Fibroblast of skin of abdomen (primary cell): ENCODE data around the gene ARPC1A. TPM values are rescaled to one million over a fixed set of nuclear protein-coding genes. Genes with fewer than 3 reads are reported as not detected.
"Not testable (repeated sequence)": the region's sequence is repeated elsewhere in the genome, so short reads cannot be mapped to it uniquely, and the experiment has no call there.

Experiments used
- DNase-seq: peaks from one replicate; pipeline ENCODE4 v3.0.0-alpha.2; 2013
- polyA plus RNA-seq, 2 experiments: library from polyadenylated mRNA; unstranded; fragments of 120-200 nt; gene quantifications; one replicate each; pipeline ENCODE4 v1.2.1, GENCODE V29; 2013; ENCODE audit not compliant: insufficient read length in 2 of 2

The ARPC1A gene
- polyA plus RNA-seq (2013, experiment 1 of 2; ENCODE audit: insufficient read length), result 222 TPM
- 225 TPM for polyA plus RNA-seq (2013, experiment 2 of 2; ENCODE audit: insufficient read length)

DNA sequence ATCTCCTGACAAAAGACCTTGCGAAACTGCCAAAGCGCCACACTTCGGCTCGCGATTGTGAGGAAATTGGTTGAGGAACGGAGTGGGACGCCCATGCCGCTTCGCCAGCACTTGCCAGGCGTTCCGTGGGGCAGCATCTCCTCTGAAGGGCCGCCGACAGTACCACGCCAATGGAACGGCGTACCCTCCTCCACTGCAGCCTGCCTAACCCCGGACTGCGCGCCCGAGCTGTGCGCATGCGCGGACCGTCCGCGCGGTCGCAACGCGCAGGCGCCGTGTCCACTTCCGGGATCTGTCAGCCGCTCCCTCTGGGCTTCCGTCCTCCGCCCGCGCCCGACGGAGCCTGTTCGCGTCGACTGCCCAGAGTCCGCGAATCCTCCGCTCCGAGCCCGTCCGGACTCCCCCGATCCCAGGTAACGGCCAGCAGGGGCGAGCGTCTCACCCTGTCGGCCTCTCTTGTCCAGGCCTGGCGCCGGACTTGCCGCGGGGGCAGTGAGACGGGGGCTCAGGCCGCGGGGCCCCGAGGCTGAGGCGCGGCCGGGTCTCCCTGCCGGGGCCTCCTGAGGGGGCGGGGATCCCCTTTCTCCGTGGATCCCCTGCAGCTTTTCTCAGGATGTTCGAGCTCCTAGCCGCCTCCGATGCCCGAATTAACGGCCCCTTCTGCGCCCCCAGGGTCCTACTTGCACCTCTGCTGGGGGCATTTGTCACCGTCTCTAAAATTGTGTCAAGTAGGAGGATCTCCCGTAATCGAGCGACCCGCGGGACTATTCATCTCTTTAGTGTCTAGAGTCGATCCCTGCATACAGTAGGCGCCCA, at the start of gene ARPC1A:
Gene ARPC1A (plus strand): TSS at position 307 of the 816 bp plus-strand sequence. CDS start 7,456 bp downstream, outside the sequence.
- DNase-seq, result peak; percentile 91

DNA sequence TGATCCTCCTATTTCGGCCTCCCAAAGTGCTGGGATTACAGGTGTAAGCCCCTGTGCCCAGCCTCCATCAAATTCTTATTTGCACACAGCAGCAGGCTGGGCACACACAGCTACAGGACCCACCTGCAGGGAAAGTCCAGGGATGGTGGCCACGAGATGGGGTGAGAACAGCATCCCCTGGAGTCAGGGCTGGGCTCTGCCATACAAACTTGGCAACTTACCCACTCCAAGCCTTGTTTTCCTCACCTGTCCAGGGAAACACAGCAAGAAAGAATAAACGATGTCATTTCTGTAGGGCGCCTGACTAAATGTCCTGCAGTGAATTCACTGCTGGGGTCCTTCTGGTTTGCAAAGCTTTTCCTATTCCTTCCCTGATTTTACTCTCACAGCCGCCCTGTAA, 47.5 kb upstream of the ARPC1A start:
- no peak for DNase-seq

DNA sequence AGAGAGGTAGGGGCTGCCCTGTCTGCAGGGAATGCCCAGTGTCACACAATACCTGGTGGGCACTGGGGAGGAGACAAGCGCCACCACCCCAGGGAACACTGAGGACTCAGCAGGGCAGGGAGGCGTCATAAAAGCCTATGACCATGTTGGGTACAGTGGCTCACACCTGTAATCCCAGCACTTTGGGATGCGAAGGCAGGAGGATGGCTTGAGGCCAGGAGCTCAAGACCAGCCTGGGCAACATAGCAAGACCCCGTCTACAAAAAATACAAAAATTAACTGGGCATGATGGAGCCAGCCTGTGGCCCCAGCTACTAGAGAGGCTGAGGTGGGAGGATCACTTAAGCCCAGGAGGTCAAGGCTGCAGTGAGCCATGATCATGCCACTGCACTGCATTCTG, 41.5 kb upstream of the ARPC1A start:
- not testable (repeated sequence) for DNase-seq

DNA sequence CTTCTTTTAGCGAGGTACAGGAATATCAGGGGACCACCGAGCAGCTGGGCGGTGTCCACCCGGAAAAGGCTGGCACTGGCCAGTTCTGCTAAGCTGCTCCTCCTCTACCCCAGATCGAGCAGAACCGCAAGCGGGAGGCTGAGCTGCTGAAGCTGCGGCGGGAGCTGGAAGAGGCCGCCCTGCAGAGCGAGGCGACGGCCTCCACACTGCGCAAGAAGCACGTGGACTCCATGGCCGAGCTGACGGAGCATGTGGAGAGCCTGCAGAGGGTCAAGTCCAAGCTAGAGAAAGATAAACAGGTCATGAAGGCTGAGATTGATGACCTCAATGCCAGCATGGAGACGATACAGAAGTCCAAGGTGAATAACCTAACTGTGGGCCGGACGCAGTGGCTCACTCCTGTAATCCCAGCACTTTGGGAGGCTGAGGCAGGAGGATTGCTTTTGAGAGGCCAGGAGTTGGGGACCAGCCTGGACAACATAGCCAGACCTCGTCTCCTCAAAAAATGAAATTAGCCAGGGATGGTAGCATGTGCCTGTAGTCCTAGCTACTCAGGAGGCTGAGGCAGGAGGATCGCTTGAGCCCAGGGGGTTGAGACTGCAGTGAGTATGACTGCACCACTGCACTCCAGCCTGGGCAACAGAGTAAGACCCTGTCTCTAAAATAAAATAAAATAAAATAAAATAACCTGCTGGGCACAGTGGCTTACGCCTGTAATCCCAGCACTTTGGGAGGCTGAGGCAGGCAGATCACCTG, 37.7 kb upstream of the ARPC1A start:
- no peak for DNase-seq

DNA sequence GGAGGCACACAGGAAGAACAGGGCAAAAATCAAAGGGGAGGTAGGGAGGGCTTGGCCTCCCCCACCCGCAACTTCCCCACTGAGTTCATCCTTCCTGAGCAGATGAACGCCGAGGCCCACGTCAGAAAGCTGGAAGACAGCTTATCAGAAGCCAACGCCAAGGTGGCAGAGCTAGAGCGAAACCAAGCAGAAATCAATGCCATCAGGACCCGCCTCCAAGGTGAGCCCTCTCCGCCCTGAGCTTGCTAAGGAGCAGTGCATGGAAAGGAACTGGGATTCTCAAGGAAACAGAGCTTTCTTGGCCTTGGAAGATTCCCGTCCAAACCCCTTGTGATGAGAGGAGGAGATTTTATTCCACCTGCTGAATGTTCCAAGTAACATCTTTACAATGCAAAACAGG, 36.5 kb upstream of the ARPC1A start:
- no peak for DNase-seq

DNA sequence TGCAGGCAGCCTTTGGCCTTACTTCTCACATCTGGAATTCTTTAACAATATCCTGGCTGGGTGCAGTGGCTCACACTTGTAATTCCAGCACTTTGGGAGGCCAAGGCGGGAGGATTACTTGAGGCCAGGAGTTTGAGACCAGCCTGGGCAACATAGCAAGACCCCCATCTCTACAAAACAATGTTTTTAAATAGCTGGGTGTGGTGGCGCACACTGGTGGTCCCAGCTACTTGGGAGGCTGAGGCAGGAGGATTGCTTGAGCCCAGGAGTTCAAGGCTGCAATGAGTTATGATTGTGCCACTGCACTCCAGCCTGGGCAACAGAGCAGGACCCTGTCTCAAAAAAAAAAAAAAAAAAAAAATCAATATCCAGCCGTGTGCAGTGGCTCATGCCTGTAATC, 35.5 kb upstream of the ARPC1A start:
- not testable (repeated sequence) for DNase-seq

DNA sequence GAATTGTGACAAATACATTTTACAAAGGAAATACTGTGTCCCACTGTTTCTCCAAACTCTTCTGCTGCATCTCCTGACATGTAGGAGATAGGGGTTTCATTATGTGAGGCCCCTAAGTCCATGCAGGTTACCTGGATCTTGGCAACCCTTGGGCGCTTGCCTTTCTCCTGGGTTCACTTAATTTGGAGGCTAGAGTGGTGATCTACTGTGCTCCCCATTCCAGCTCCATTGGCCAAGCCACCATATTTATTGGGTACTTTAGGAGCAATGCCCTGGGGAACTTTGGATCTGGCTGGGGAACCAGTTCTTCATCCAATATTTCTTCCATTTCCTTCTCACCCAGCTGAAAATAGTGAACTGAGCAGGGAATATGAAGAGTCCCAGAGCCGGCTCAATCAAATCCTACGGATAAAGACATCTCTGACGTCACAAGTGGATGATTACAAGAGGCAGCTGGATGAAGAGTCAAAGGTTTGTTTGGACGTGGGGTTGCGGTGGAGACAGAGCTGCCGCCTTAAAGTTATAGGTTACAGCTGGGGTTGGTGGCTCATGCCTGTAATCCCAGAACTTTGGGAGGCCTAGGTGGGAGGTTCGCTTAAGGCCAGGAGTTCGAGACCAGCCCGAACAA, 34.6 kb upstream of the ARPC1A start:
- no peak for DNase-seq

DNA sequence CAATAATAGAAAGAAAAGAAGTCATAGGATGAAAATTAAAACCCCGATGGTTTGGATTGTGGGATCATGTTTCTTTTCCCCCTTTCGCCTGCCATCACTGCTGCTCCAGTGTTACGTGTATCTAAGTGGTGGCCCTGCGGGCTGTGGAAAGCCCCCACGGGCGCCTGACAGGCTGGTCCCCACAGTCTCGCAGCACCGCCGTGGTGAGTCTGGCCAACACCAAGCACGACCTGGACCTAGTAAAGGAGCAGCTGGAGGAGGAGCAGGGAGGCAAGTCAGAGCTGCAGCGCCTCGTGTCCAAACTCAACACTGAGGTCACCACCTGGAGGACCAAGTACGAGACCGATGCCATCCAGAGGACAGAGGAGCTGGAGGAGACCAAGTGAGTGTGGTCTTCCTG, 33.6 kb upstream of the ARPC1A start:
- DNase-seq, result no peak

DNA sequence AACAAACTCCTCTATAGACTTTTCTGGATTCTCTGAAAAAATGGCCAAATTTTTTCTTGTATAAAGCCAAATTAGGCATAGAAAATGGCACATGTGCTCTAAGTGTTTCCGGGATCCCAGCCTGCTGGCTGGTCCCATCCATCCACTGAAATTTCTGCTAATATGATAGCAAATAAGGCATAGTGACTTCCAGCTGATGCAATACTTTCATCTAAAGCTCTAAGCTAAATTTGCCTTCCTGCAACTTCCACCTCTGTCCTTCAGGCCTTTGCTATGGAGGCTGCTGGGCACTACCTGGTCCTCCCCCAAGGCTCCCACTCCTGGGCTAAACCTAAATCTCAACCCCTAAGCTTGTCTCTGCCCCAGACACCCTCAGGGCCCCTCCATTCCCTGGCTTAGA, 32.5 kb upstream of the ARPC1A start:
- no peak for DNase-seq

DNA sequence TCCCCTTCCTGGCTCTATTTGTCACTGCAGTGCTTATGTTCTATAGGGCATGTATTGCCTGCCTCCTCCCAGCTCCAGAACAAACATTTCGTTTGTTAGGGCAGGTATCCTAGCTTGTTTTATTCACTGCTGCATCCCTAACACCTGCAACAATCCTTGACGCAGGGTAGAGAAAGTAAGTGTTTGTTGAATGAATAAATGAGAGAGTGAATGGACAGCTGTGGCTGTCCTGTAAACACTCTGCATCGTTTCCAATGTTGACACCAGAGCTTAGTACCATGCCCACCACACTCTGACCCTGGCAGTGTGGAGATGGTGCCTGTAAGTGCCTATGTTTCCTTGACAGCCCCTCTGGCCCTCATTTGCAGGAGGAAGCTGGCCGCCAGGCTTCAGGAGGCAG, 32.0 kb upstream of the ARPC1A start:
- DNase-seq, result no peak

DNA sequence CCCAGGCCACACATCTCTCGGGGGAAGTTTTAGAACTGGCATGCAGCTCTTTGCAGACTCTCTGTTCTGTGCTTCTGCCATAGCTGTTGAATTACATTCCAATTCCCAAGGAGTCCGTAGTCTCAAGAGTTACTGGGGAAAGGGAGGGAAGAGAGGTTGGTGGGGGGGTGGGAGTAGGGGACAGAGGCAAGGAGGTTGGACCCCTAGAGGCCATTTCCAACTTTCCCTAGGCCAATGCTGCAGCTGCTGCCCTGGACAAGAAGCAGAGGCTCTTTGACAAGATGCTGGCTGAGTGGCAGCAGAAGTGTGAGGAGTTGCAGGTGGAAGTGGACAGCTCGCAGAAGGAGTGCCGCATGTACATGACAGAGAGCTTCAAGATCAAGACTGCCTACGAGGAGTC, 29.2 kb upstream of the ARPC1A start:
- DNase-seq, result no peak

DNA sequence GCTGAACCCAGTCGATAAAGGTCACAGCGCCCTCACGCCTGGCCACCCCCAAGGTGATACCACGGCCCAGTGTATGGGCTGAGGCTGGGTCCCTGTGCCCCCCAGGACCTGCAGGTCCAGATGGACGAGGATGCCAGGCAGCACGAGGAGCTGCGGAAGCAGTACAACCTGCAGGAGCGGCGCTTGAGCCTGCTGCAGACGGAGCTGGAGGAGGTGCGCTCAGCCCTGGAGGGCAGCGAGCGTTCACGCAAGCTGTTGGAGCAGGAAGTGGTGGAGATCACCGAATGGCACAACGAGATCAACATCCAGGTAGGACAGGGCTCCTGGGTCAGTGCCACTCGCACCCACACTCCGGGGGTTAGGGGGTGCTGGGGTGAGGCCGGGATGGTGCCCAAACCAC, 24.2 kb upstream of the ARPC1A start:
- DNase-seq, result no peak

DNA sequence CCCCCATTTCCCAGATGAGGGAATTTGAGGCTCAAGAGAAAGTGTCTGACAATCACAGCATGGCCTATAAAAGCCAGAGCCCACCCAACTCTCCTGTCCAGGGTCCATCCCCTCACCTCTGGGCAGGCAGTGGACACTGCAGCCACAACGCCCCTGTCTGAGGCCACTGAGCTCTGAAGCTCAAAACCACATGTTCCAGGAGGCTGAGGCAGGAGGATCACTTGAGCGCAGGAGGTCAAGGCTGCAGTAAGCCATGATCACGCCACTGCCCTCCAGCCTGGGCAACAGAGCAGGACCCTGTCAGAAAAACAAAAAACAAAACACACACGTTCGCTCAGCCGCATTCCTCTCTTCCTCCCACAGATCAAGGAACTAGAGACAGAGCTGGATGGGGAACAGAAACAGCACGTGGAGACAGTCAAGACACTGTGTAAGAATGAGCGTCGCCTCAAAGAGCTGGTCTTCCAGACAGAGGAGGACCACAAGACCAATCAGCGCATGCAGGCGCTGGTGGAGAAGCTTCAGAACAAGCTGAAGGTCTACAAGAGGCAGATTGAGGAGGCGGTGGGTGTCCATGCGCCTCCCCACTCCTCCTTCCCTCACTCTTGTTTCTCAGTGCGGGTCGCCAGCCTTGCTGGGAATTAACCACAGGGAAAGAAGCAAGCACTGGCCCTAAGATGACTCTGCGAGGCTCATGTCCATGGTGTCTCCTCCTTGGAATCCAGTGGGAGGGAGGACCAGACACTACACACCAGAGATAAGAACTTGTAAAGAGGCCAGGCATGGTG, 20.0 kb upstream of the ARPC1A start:
- DNase-seq, result no peak

DNA sequence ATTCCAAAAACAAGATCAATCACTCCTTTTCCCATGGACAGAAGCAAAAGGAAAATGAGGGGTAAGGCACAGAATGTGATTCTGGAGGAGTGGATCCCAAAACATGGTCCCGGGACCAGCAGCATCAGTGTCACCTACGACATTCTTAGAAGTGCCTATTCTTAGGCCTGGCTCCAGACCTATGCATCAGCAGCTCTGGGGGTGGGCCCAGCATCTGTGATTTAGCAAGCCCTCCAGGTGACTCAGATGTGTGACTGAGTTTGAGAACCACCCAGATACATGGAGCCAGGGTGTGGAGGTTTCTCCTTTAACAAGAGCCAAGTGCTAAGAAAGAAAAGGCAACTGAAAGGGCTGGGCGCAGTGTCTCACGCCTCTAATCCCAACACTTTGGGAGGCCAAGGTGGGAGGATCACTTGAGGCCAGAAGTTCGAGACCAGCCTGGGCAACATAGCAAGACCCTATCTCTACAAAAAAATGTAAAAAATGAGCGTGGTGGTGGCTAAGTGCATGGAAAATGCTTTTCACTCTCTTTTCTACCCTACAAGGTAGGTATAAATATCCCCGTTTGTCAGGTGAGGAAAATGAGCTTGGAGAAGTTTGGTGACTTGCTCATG, 17.1 kb upstream of the ARPC1A start:
- DNase-seq, result no peak

DNA sequence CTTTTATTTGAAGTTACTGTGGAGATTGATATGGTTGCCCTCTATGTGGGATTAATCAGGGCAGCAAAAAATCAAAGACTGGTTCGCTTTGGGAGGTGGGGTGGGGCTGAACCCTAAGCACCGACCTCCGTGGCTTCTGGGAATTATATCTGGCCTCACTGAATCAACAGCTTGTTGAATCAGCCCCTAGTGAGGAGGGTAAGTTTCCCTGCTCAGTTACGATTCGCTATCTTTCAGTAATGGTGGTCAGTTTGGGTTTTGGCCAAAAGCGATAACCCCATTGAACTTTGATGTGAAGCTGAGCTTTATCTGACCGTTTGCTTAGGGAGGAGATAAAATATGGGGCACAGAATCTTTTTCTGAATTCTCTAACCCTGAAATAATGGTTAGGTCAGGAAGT, 16.6 kb upstream of the ARPC1A start:
- no peak for DNase-seq

DNA sequence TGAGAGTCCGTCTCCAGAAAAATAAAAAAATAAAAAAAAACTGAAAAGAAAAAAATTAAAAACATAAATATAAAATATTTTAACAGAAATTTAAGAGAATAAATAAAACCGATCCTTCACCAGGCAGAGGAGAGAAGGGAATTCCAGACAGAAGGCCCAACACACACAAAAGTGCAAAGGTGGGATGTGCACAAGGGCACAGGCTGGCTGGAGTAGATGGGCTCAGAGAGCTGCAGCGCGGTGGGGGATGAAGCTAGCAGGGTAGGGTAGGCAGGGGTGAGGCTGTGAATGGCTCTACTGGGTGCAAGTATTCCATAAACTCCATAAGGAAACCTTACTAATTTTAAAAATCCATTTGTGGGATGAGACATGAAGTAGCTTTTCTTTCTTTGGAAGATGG, 15.7 kb upstream of the ARPC1A start:
- DNase-seq, result no peak

DNA sequence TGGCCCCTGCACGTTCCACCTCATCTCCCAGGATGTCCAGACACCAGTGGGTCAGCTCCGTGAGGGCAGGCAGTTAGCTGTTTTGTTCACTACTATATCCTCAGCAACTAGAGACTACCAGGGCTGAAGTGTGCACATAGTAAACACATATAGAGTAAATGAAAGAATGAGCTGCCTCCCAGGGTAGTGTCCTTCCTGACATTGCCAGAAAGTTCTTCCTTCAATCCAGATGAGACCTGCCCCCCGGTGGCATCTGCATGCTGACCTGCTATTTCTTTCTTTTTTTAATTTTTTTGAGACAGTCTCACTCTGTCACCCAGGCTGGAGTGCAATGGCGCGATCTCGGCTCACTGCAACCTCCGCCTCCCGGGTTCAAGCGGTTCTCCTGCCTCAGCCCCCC, 14.0 kb upstream of the ARPC1A start:
- no peak for DNase-seq

DNA sequence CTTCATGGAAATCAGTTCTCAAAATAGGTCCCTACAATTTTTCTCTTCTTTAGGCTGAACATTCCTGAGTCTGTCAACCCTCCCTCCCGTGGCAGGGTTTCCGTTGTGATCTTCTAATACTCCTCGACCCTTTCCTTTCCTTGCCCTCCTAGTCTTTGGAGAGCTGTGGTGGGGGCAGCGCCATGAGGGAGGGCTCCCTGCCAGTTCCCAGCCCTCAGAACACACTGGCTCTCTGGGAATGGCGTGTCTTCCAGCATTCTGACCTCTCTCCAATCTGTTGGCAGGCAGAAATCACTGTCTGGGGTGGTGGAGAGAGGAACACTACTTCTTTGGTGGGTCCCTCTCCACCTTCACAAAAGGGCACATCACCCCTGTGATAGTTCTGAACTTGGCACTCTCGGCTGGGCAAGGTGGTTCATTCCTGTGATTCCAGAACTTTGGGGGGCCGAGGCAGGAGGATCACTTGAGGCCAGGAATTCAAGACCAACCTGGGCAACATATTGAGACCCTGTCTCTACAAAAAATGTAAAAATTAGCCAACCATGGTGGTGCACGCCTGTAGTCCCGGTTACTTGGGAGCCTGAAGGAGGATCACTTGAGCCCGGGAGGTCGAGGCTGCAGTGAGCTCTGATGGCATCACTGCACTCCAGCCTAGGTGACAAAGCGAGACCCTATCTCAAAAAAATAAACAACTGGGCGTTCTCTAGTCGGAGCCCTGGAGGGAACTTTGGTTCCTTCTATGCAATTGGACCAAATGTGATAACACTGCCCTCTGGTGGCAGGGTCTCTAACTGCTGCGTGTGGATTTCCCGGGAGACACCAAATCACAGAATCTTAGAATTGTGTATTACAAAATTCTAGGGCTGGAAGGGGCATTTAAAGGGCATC, 13.1 kb upstream of the ARPC1A start:
- DNase-seq, result peak; percentile 53

DNA sequence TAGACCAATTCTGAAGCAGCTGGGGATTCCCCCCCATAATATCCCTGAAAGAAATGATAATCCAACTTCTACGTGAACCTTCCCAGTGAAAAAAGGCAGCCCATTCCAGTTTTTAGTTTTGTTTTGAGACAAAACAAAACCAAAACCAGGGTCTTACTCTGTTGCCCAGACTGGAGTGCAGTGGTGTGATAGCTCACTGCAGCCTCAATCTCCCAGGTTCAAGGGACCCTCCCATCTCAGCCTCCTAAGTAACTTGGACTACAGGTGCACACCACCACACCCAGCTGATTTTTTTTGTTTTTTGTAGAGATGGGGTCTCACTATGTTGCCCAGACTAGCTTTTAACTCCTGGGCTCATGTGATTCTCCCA, 12.5 kb upstream of the ARPC1A start:
- DNase-seq, result no peak

DNA sequence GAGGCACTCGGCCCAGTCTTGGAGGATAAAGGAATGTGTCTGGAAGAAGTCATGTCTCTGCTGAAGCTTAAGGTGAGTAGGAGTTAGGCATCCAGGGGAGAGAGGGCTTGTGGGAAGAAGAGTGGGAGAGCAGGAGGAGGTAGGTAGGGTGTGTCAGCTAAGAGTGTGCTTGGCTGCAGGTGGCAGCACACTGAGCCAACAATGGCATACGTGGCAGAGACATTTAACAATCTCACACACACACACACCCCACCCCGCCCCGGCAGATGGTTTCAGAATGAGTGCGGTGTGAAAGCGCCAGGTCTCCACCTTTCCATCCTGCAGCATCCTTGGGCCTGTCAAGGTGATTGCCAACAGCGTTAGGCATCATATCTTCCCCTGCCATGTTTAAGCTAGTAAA, 11.2 kb upstream of the ARPC1A start:
- DNase-seq, result no peak

DNA sequence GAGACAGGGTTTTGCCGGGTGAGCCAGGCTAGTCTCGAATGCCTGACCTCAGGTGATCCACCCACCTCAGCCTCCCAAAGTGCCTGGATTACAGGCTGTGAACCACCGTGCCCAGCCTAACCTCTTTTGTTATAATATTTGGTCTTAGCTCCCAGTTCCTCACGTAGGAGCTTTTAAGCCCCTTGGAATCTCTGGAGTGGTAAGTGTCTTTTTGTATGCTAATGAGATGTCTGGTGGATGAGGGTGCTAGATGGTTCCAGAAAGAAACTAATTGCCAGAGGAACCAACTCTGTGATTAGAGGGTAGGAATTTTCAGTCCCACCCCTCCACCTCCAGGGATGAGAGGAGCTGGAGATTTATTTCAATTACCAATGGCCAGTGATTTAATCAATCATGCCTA, 5.3 kb upstream of the ARPC1A start:
- no peak for DNase-seq
